Measurements from ENCODE around the gene KRTAP20-2.

The KRTAP20-2 gene

DNA sequence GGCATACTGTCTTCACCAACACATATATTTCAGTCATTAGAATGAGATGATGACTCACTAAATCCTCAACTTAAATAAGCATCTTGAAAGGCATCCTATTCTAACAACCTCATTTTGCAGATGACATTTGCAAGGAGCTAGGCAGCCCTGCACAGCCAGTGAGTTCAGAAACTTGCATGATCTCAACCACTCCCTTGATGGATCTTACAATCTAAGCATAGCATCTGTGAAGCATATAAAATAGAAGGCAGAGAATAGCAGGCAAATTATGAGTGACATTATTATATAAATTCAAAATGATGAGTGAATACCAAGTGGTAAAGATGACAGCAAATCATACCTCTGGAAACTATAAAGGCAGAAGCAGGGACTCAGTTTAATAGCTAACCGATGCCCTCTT, 39.3 kb downstream of the KRTAP20-2 start:
- DNase-seq (ENCODE audit: low read depth, low spot score) = no peak

GRCh38 chr21:30676737-30677136, 41.7 kb downstream of the KRTAP20-2 start:
- DNase-seq (ENCODE audit: low read depth, low spot score) = no peak

DNA sequence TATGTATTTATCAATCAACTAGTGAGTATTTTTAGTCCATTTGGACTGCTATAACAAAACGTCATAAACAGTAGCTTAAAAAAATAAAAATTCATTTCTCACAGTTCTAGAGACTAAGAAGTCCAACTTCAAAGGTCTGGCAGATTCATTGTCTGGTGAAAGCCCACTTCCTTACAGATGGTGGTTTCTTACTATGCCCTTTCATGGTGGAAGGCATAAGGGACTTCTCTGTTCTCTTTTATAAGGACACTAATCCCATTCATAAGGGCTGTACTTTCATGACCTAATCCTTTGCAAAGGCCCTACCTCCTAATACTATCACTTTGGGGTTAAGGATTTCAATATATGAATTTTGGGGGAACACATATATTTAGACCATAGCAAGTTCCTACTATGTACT, 45.6 kb downstream of the KRTAP20-2 start:
- no peak for DNase-seq (ENCODE audit: low read depth, low spot score)

GRCh38 chr21:30684506-30684905, 49.5 kb downstream of the KRTAP20-2 start:
- DNase-seq (ENCODE audit: low read depth, low spot score) = no peak

Data from activated CD4-positive, CD25-positive, alpha-beta regulatory T cell treated with anti-CD3 and anti-CD28 coated beads, Interleukin-2, amount 50 U/mL, for 16 hours (primary cell).